Measurements from ENCODE around the gene DDX25.

GRCh38 chr11:125941619-125942611 lies 37.6 kb downstream of the DDX25 start:
- no peak for TF ChIP-seq EZH2 (IDR thresholded peaks at IDR 0.05; ENCODE audit: low read depth)
- TF ChIP-seq CTCF (conservative IDR thresholded peaks at IDR 0.05) = peak; percentile 81

All from PC-9 (cell line).